ENCODE data around the gene MRGPRX1. TPM values are rescaled to one million over a fixed set of nuclear protein-coding genes. Genes with fewer than 3 reads are reported as not detected.

The MRGPRX1 gene
- total RNA-seq, 1 experiment from 2014 or later = not detected

DNA sequence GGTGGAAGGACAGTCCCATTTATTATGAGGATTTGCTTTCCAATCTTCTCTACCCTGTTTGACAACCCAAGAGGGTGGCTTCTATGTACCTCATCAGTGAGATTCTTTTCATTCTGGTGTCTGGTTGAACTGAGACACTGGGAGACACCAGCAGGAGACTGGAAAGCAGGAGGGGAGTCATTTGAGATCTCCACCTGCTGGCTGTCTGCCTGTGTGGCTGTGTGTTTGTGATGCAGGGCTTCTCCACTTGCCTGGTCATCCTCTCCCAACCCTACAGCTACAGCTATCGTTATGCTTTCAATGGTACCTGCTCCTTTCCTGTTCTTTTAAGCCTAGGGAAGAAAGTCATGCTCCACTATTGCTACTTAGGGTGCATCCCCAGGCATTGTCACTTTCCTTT, 48.6 kb downstream of the MRGPRX1 start:
- no peaks in the 10 kb centered on the region for H3K9me3 Mint-ChIP-seq (ENCODE audit: unreplicated experiment)
- ChIA-PET POLR2A (no interaction called here), CTCF (no interaction called here)
- H3K36me3 Mint-ChIP-seq (ENCODE audit: insufficient read depth, unreplicated experiment) = no peaks in the 10 kb centered on the region
- H3K4me1 Mint-ChIP-seq (ENCODE audit: insufficient read depth, unreplicated experiment) = no peaks in the 10 kb centered on the region
- BruUV-seq (replicated peaks) = no TSS peak
- H3K27ac Mint-ChIP-seq (ENCODE audit: low read depth, unreplicated experiment) = no peak overlapping the region
- intact Hi-C loops (cut with micrococcal nuclease) = no loop called here
- DNase-seq (ENCODE audit: unreplicated experiment) = no peak
- no peak for TF ChIP-seq CTCF (IDR thresholded peaks at IDR 0.05; ENCODE audit: unreplicated experiment)
- H3K4me3 Mint-ChIP-seq (ENCODE audit: unreplicated experiment) = no peak overlapping the region
- H3K27me3 Mint-ChIP-seq (ENCODE audit: insufficient read depth, unreplicated experiment) = peaks cover 98% of the 10 kb centered on the region

Other genes with a start within 250 kb of the MRGPRX1 start
- gene TMEM86A, start 240.6 kb downstream of the MRGPRX1 start, total RNA-seq (2022) = 0.30 and 0.49 TPM in 2 replicates
- gene IGSF22, start 213.2 kb downstream of the MRGPRX1 start, total RNA-seq (2022) = not detected in 2 replicates
- not detected in 2 replicates for gene PTPN5, start 147.6 kb downstream of the MRGPRX1 start, total RNA-seq (2022)
- gene MRGPRX2, start 121.3 kb upstream of the MRGPRX1 start, total RNA-seq (2022) = not detected in 2 replicates
- gene ZDHHC13, start 177.8 kb upstream of the MRGPRX1 start, total RNA-seq (2022) = 8.3 and 12.2 TPM in 2 replicates

Data from MCF 10A (cell line).